ENCODE data around the gene ARL5A. TPM values are rescaled to one million over a fixed set of nuclear protein-coding genes. Genes with fewer than 3 reads are reported as not detected.

Gene ARL5A
- total RNA-seq, 4 donors from 2014 or later, result 64.4 to 79.4 (median 71.0) TPM

DNA sequence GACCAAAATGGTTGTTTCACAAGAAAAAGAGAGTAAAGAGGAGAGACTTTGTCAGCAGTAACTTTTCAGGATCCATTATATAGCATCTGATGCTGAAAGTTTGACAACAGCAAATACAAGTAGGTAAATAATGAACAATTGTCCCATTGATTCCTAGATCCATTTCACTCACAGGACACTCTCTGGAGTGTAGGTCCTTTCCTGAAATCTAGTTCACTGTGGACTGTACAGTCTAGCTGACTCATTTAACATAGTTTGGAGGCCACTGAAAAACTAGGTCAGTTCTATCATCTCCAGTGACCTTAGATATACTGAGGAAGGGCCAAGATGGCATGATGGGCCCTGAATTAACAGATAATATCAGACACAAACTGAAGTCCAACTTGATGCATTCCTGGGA is 74.7 kb downstream of the ARL5A start:
- no peak for DNase-seq
- no peak overlapping the region for H3K27ac ChIP-seq
- intact Hi-C loops (cut with DNase I), result no loop called here
- no peak for TF ChIP-seq POLR2A (IDR thresholded peaks at IDR 0.05)
- TF ChIP-seq, protein P1, sequence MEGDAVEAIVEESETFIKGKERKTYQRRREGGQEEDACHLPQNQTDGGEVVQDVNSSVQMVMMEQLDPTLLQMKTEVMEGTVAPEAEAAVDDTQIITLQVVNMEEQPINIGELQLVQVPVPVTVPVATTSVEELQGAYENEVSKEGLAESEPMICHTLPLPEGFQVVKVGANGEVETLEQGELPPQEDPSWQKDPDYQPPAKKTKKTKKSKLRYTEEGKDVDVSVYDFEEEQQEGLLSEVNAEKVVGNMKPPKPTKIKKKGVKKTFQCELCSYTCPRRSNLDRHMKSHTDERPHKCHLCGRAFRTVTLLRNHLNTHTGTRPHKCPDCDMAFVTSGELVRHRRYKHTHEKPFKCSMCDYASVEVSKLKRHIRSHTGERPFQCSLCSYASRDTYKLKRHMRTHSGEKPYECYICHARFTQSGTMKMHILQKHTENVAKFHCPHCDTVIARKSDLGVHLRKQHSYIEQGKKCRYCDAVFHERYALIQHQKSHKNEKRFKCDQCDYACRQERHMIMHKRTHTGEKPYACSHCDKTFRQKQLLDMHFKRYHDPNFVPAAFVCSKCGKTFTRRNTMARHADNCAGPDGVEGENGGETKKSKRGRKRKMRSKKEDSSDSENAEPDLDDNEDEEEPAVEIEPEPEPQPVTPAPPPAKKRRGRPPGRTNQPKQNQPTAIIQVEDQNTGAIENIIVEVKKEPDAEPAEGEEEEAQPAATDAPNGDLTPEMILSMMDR (IDR thresholded peaks at IDR 0.05), result no peak
- H3K4me3 ChIP-seq (replicated peaks in 1 of 3), result no peak overlapping the region
- no peaks in the 10 kb centered on the region for H3K4me1 ChIP-seq
- H3K27me3 ChIP-seq, result no peaks in the 10 kb centered on the region
- no peaks in the 10 kb centered on the region for H3K36me3 ChIP-seq
- no peaks in the 10 kb centered on the region for H3K9me3 ChIP-seq

Other genes with a start within 250 kb of the ARL5A start
- 10 to 100 TPM in 1 of 4 donors, 1 to 10 TPM in 3; 1.6 to 16.4 (median 4.4) TPM for gene NEB, start 93.9 kb downstream of the ARL5A start, total RNA-seq